ENCODE data around the gene MND1. TPM values are rescaled to one million over a fixed set of nuclear protein-coding genes. Genes with fewer than 3 reads are reported as not detected.

The MND1 gene
- total RNA-seq, 2 donors from 2014 or later: not detected

Other genes starting within 250 kb of the MND1 start
- gene TRIM2, start 140.2 kb upstream of the MND1 start, total RNA-seq: 1 to 10 TPM; 4.3 to 9.5 TPM
- gene TMEM131L, start 121.7 kb downstream of the MND1 start, total RNA-seq: 10 to 100 TPM; 83.8 to 92.7 TPM